ENCODE measurements around the gene RALGAPA2.

DNA sequence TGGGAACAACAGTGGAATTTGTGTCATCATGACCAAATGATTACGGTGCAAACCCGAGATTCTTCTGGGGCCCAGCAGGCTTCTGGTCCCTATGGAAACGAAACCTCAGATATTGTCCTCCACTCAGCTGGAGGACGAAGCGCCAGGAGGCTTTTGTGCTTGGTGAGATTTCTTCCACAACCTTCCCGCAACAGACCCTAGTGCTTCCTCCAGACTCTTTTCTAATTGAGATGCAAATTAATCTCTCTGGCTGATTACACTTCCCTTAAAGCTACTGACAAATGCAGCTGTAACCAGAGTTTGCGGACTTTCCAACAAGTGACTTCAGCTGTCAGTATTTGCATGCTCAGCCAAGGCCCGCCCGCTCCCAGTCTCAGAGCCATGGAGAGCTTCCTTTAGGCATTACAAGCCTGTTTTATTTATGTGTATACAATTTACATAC lies 248.5 kb downstream of the RALGAPA2 start:
- TF ChIP-seq, protein P1, sequence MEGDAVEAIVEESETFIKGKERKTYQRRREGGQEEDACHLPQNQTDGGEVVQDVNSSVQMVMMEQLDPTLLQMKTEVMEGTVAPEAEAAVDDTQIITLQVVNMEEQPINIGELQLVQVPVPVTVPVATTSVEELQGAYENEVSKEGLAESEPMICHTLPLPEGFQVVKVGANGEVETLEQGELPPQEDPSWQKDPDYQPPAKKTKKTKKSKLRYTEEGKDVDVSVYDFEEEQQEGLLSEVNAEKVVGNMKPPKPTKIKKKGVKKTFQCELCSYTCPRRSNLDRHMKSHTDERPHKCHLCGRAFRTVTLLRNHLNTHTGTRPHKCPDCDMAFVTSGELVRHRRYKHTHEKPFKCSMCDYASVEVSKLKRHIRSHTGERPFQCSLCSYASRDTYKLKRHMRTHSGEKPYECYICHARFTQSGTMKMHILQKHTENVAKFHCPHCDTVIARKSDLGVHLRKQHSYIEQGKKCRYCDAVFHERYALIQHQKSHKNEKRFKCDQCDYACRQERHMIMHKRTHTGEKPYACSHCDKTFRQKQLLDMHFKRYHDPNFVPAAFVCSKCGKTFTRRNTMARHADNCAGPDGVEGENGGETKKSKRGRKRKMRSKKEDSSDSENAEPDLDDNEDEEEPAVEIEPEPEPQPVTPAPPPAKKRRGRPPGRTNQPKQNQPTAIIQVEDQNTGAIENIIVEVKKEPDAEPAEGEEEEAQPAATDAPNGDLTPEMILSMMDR (conservative IDR thresholded peaks at IDR 0.05; ENCODE audit: low read depth in 2 of 2), result no peak
- TF ChIP-seq, protein P2, sequence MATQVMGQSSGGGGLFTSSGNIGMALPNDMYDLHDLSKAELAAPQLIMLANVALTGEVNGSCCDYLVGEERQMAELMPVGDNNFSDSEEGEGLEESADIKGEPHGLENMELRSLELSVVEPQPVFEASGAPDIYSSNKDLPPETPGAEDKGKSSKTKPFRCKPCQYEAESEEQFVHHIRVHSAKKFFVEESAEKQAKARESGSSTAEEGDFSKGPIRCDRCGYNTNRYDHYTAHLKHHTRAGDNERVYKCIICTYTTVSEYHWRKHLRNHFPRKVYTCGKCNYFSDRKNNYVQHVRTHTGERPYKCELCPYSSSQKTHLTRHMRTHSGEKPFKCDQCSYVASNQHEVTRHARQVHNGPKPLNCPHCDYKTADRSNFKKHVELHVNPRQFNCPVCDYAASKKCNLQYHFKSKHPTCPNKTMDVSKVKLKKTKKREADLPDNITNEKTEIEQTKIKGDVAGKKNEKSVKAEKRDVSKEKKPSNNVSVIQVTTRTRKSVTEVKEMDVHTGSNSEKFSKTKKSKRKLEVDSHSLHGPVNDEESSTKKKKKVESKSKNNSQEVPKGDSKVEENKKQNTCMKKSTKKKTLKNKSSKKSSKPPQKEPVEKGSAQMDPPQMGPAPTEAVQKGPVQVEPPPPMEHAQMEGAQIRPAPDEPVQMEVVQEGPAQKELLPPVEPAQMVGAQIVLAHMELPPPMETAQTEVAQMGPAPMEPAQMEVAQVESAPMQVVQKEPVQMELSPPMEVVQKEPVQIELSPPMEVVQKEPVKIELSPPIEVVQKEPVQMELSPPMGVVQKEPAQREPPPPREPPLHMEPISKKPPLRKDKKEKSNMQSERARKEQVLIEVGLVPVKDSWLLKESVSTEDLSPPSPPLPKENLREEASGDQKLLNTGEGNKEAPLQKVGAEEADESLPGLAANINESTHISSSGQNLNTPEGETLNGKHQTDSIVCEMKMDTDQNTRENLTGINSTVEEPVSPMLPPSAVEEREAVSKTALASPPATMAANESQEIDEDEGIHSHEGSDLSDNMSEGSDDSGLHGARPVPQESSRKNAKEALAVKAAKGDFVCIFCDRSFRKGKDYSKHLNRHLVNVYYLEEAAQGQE (IDR thresholded peaks at IDR 0.05; ENCODE audit: unreplicated experiment), result no peak
- no peak for TF ChIP-seq EZH2phosphoT487 (IDR thresholded peaks at IDR 0.05; ENCODE audit: unreplicated experiment)
- no peak for TF ChIP-seq POLR2AphosphoS5 (IDR thresholded peaks at IDR 0.05; ENCODE audit: low read depth)
